Caco-2 (cell line): ENCODE data around the gene LDAH. TPM values are rescaled to one million over a fixed set of nuclear protein-coding genes. Genes with fewer than 3 reads are reported as not detected.

Source experiments
- BruUV-seq: library from RNA; stranded (reverse); fragments of 400-500 nt; replicated peaks from 2 replicates; lab custom pipeline; 2021; lab: Mats Ljungman, UMichigan
- CTCF ChIA-PET: fragments of 300-600 bp; sonication (Branson Sonifier 250); formaldehyde crosslinking; loops from one replicate; lab custom pipeline; 2022; ENCODE audit warnings: antibody characterized with exemption; lab: Charles Lee
- POLR2A ChIA-PET: fragments of 300-600 bp; sonication (Branson Sonifier 250); formaldehyde crosslinking; loops from one replicate; lab custom pipeline; 2022; ENCODE audit warnings: antibody characterized with exemption; lab: Charles Lee
- DNase-seq, 2 experiments: peaks; one replicate each; pipeline versions ENCODE4 v3.0.0 to v3.0.0-alpha.2; 2020 to 2022
- H3K27me3 ChIP-seq: replicated peaks from 2 replicates; pipeline ENCODE4 v1.6.0; 2011; ENCODE audit warnings: low read length; ENCODE audit not compliant: control insufficient read depth, insufficient read depth
- H3K36me3 ChIP-seq: 2 replicates; pipeline ENCODE4 v1.5.1; 2011; ENCODE audit warnings: low read length; ENCODE audit not compliant: control insufficient read depth, insufficient read depth
- H3K4me1 ChIP-seq: fragments of 250-450 bp; sonication (Bioruptor Pico); 2 replicates; pipeline ENCODE4 v1.5.1; 2020; ENCODE audit warnings: mild to moderate bottlenecking
- H3K4me3 ChIP-seq: 2 replicates; pipeline ENCODE4 v1.5.1; 2011; ENCODE audit warnings: low read depth, mild to moderate bottlenecking, control low read depth, low read length
- H3K9me3 ChIP-seq: fragments of 250-450 bp; sonication (Bioruptor Pico); 2 replicates; pipeline ENCODE4 v1.5.1; 2020; ENCODE audit warnings: mild to moderate bottlenecking, moderate library complexity
- H3K27ac Mint-ChIP-seq: one replicate; pipeline ENCODE4 v1.8.0; 2022; ENCODE audit warnings: mixed read lengths; ENCODE audit not compliant: unreplicated experiment
- H3K27me3 Mint-ChIP-seq: one replicate; pipeline ENCODE4 v1.8.0; 2022; ENCODE audit warnings: mixed read lengths; ENCODE audit not compliant: insufficient read depth, unreplicated experiment
- H3K36me3 Mint-ChIP-seq: one replicate; pipeline ENCODE4 v1.8.0; 2022; ENCODE audit warnings: mild to moderate bottlenecking, mixed read lengths; ENCODE audit not compliant: insufficient read depth, unreplicated experiment
- H3K4me1 Mint-ChIP-seq: one replicate; pipeline ENCODE4 v1.8.0; 2022; ENCODE audit warnings: low read depth, mixed read lengths; ENCODE audit not compliant: unreplicated experiment
- H3K4me3 Mint-ChIP-seq: one replicate; pipeline ENCODE4 v1.8.0; 2022; ENCODE audit warnings: mild to moderate bottlenecking, moderate library complexity, mixed read lengths; ENCODE audit not compliant: unreplicated experiment
- H3K9me3 Mint-ChIP-seq: one replicate; pipeline ENCODE4 v1.8.0; 2022; ENCODE audit warnings: mixed read lengths; ENCODE audit not compliant: unreplicated experiment
- CTCF ChIP-seq, 2 experiments: fragments of 200-600 bp in 1 of 2; IDR thresholded peaks; 1 replicate in 1 of 2; 2 replicates in 1 of 2; pipeline versions ENCODE4 v1.5.1 to v1.8.0; 2011 to 2022; ENCODE audit warnings: antibody characterized with exemption in 1 of 2, control low read depth in 1 of 2, inconsistent platforms in 1 of 2, low read depth in 1 of 2, low read length in 1 of 2, mild to moderate bottlenecking in 1 of 2, moderate library complexity in 1 of 2; ENCODE audit not compliant: insufficient read depth in 1 of 2, severe bottlenecking in 1 of 2, unreplicated experiment in 1 of 2
- intact Hi-C: fragments of 100-400 bp; cut with micrococcal nuclease; formaldehyde crosslinking; loops from one replicate; pipeline ENCODE4 v1.10.0; 2022; ENCODE audit not compliant: unreplicated experiment
- total RNA-seq: library from RNA; stranded (reverse); gene quantifications from 2 replicates; pipeline ENCODE4 v1.2.3, GENCODE V29; 2022

LDAH gene
- total RNA-seq, 1 experiment from 2014 or later, result 40.5 TPM

GRCh38 chr2:20665243-20666004 is 157.5 kb downstream of the LDAH start:
- Histone ChIP-seq H3K27me3 (no peaks in the 10 kb centered on the region; the same call in 1 of the 2 replicates), H3K36me3 (no peaks in the 10 kb centered on the region), H3K4me3 (peak overlapping the region; percentile 54), H3K9me3 (no peaks in the 10 kb centered on the region), H3K4me1 (peaks cover 15% of the 10 kb centered on the region; the same call in 1 of the 2 replicates)
- BruUV-seq, result no TSS peak
- intact Hi-C loops, result no loop called here
- Mint-ChIP-seq H3K27ac (no peak overlapping the region), H3K27me3 (peaks cover 4% of the 10 kb centered on the region), H3K4me1 (no peaks in the 10 kb centered on the region), H3K9me3 (no peaks in the 10 kb centered on the region), H3K36me3 (no peaks in the 10 kb centered on the region), H3K4me3 (peak overlapping the region; percentile 70)
- peak in 1 of 2 experiments; percentile 21 for DNase-seq
- ChIA-PET POLR2A (interaction anchor here (0.9 kb wide), 1 partner anchor 15 kb away, joined by 3 read pairs; the partner anchor contains the start of gene HS1BP3), CTCF (interaction anchor here (0.6 to 3.5 kb wide), 5 partner anchors 11 to 219 kb away, joined by 3 to 72 read pairs (median 12); partner anchors contain the start of genes HS1BP3 and RHOB)
- TF ChIP-seq CTCF (IDR thresholded peaks at IDR 0.05; ENCODE audit: insufficient read depth in 1 of 2, low read depth in 1 of 2, low read length in 1 of 2, severe bottlenecking in 1 of 2, unreplicated experiment in 1 of 2), result no peak

GRCh38 chr2:20664431-20665242 is 158.3 kb downstream of the LDAH start:
- H3K4me3 Mint-ChIP-seq, result peak overlapping the region; percentile 70
- TF ChIP-seq CTCF (IDR thresholded peaks at IDR 0.05; ENCODE audit: insufficient read depth in 1 of 2, low read depth in 1 of 2, low read length in 1 of 2, severe bottlenecking in 1 of 2, unreplicated experiment in 1 of 2), result no peak
- peaks cover 4% of the 10 kb centered on the region for H3K27me3 Mint-ChIP-seq
- CTCF ChIA-PET, result interaction anchor here (0.7 to 3.0 kb wide), 3 partner anchors 12 to 180 kb away, joined by 3 to 30 read pairs (median 12); partner anchors contain the start of gene HS1BP3
- Histone ChIP-seq H3K4me1 (peaks cover 15% of the 10 kb centered on the region; the same call in 1 of the 2 replicates), H3K27me3 (no peaks in the 10 kb centered on the region; the same call in 1 of the 2 replicates), H3K4me3 (no peak overlapping the region), H3K36me3 (no peaks in the 10 kb centered on the region), H3K9me3 (no peaks in the 10 kb centered on the region)
- BruUV-seq, result no TSS peak
- no peaks in the 10 kb centered on the region for H3K9me3 Mint-ChIP-seq
- POLR2A ChIA-PET, result no interaction called here
- intact Hi-C loops, result no loop called here
- no peak overlapping the region for H3K27ac Mint-ChIP-seq
- no peaks in the 10 kb centered on the region for H3K4me1 Mint-ChIP-seq
- peak in 1 of 2 experiments; percentile 26 for DNase-seq
- H3K36me3 Mint-ChIP-seq, result no peaks in the 10 kb centered on the region

- Histone ChIP-seq H3K36me3 (no peaks in the 10 kb centered on the region), H3K4me3 (no peak overlapping the region), H3K4me1 (peaks cover 15% of the 10 kb centered on the region; the same call in 1 of the 2 replicates), H3K27me3 (no peaks in the 10 kb centered on the region; the same call in 1 of the 2 replicates), H3K9me3 (no peaks in the 10 kb centered on the region)
- H3K27ac Mint-ChIP-seq, result no peak overlapping the region
- no peak for DNase-seq
- TF ChIP-seq CTCF (IDR thresholded peaks at IDR 0.05; ENCODE audit: insufficient read depth in 1 of 2, low read depth in 1 of 2, low read length in 1 of 2, severe bottlenecking in 1 of 2, unreplicated experiment in 1 of 2), result no peak
- no peaks in the 10 kb centered on the region for H3K4me1 Mint-ChIP-seq
- no TSS peak for BruUV-seq
- H3K27me3 Mint-ChIP-seq, result peaks cover 4% of the 10 kb centered on the region
- no peaks in the 10 kb centered on the region for H3K9me3 Mint-ChIP-seq
- intact Hi-C loops, result no loop called here
- H3K36me3 Mint-ChIP-seq, result no peaks in the 10 kb centered on the region
- no peak overlapping the region for H3K4me3 Mint-ChIP-seq
- ChIA-PET CTCF (interaction anchor here (0.7 to 2.8 kb wide), 2 partner anchors 13 to 180 kb away, joined by 3 to 30 read pairs; no protein-coding TSS in a partner anchor), POLR2A (no interaction called here)
Measured at GRCh38 chr2:20664071-20664390, 158.9 kb downstream of the LDAH start.
